Bone marrow (tissue), 2 donors: ENCODE data around the gene TCF7.
"Not testable (repeated sequence)": the region's sequence is repeated elsewhere in the genome, so short reads cannot be mapped to it uniquely, and the experiment has no call there.

Experiments
- DNase-seq, 2 donors: peaks; one replicate each; lab custom pipeline; 2025; lab: John Stamatoyannopoulos, UW

Gene TCF7

DNA sequence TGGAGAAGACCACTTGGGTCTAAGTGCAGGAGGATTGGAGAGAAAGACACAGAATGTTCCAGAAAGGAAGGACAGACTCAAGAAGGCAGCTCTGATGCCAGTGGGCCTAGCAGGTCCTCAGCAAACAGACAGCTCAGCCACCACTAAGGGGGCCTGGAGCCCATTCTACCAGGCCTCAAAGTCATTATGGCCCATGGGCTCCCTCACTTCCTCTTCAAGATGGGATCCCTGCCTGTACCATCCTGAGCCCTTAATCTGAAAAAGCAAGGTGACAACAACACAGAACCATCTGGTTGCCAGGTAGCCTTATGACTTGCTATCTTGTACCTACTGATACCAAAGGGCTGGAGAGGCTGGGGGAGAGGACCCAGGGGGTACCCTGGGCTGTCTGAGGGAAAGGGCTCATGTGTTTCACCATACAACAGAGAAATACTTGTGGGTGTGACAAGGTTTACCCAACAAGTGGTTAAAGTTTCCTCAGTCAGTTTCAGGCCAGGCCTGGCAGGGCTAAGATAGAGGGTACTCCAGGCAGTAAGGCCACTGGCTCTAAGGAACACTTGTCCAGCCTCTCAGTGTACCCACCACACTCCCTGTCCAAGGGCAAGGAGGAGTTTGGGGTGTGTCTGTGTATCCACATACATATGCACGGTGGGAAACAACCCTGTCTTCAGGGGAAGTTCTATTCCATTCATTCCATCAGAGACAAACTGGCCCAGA, 30.7 kb downstream of the TCF7 start:
- DNase-seq = no peak

GRCh38 chr5:134145779-134146581, 31.5 kb downstream of the TCF7 start:
- peak; percentile 52 to 55 for DNase-seq

- no peak for DNase-seq
Measured at GRCh38 chr5:134146651-134147518, 32.4 kb downstream of the TCF7 start.

DNA sequence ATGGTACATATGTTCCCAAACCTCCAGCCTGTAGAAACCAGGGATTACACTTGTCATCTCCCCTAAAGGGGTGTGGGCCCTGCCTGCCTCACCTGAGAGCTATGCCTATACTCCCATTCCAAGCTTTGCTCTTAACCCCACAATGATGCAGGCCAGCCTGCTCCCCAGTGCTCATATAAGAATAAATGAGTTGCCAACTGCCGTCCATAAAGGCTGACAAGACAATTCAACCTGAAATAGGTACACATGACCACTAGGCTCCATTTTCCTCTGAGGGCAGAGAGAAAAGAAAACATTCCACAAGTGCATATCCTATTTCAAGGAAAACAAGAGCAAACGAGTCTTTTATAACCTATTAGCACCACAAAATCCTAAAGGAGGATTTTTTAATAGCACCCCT, 33.8 kb downstream of the TCF7 start:
- no peak for DNase-seq

DNA sequence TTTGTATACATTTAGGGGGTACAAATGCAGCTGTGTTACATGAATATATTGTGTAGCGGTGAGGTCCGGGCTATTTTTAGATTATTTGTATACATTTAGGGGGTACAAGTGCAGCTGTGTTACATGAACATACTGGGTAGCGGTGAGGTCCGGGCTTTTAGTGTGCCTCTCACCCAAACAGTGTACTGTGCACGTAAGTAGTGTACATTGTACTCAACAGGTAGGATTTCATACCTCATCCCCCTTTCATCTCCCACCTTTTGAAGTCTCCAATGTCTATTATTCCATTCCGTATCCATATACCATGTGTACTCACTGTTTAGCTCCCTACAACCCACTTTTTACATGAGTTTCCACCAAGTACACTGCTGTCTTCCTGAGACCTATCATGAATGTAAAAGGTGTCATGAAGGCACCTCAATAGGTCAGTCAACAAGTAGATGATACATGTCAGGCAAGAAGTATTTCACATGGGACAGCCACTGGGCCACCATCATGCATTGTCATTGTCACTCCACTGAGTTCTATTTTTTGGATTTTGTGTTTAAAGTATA, 34.6 kb downstream of the TCF7 start:
- no peak for DNase-seq

DNA sequence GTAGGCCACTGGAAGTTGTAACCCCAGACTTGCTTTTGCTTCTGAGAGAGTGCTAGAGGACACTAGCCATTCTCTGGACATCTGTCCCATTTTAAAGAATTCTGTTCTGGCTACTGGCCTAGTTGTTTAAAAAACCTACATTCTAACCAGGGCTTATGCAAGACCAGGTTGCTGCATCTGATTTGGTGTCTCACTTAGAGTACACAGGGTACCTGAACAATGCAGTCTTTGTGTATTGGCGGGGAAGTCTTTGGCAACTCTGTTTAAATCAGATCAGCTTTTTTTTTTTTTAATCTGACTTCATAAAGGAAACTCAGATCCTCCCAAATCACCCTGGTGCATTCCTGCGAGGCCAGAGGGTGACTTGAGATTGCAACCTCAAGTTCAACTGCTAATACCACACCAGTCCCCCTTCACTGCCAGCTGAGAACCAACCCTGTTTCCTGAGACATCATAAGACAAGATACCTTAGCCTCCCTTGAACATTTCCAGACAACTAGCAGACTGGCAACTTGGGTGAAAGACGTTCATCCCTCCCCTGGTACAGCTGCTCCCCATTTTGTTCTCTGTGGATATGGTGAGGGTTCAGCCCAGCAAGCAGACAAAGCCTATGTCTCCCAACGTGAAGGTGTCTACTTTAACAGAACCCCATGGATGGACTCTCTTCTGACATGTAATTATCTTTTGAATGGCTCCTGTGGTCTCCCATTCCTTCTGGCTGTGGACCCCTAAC, 35.3 kb downstream of the TCF7 start:
- no peak for DNase-seq

- DNase-seq = no peak
Measured at GRCh38 chr5:134151723-134152122, 37.2 kb downstream of the TCF7 start.

DNA sequence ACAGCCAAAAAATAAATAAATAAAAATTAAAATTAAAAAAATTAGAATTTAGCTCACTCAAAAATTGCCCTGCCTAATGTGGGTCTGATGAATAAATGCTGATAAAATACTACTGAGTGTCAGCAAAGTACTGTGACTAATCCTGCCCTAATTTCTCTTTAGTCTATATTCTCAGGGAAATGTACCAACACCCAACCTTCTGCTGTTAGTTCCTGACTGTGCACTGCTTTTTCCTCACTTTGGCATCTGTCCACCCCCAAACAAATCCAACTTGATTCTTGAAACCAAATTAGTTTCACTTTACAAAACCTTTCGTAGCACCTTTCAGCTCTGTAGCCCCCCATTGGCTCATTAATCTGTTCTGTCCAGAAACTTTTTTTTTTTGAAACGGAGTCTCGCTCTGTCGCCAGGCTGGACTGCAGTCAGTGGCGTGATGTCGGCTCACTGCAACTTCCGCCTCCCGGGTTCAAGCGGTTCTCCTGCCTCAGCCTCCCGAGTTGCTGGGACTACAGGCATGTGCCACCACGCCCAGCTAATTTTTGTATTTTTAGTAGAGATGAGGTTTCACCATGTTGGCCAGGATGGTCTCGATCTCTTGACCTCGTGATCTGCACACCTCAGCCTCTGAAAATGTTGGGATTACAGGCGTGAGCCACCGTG, 37.8 kb downstream of the TCF7 start:
- not testable (repeated sequence) for DNase-seq

DNA sequence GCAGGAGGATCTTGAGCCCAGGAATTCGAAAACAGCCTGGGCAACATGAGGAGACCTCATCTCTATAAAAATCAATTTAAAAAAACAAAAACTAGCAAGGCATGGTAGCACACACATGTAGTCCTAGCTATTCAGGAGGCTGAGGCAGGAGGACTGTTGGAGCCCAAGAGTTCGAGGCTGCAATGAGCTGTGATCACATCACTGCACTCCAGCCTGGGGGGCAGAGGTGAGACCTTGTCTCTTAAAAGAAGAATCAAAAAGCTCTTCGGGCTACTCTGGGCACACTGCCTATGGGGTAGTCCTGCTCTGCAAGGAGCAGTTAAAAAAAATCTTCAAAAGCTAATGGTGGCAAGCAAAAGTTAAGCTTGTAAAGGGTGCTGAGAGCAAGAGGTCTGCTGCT, 38.8 kb downstream of the TCF7 start:
- no peak for DNase-seq

- DNase-seq = no peak
Measured at GRCh38 chr5:134153657-134154056, 39.2 kb downstream of the TCF7 start.

DNA sequence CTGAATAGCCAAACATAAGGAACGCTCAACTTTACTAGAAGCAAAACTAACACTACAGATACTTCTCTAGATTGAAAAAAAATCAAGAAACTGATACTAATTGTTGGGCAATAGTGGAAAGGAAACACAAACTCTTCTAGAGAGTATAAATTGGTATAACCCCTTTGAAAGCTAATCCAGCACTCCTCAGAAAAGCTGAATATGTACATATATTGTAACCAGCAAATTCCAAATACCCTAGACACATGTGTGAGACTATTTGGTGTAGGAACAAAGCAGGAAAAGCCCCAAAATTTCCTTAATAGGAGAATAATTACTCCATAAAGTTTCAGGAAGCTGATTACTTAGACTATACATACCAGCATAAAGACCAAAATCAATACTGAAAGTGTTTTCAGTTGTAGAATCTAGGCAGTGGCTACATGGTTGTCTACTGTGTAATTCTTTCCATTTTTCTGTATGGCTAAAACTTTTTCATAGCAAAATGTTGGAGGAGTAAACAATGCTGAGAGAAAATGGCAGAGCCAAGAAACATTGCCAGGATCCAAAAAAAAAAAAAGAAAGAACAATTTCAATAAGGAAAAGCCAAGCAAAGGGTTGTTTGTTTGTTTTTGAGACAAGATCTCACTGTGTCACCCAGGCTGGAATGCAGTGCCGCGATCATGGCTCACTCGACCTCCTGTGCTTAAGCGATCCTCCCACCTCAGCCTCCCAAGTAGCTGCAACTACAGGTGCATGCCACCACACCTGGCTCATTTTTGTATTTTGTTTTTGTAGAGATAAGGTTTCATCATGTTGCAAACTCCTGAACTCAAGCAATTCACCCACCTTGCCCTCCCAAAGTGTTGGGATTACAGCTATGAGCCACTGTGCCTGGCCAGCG, 47.3 kb downstream of the TCF7 start:
- no peak for DNase-seq

DNA sequence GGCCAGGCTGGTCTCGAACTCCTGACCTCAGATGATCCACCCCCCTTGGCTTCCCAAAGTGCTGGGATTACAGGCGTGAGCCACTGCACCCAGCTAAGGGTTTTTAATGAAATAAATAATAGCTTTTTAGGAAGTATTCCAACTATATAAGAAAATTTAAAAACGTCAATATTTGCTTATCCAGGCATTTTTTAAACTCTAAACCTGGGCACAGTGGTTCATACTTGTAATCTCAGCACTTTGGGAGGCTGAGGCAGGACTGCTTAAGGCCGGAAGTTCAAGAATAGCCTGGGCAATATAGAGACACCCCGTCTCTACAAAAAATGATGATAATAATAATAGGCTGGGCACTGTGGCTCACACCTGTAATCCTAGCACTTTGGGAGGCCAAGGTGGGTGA, 48.1 kb downstream of the TCF7 start:
- no peak for DNase-seq

GRCh38 chr5:134171972-134172371, 57.5 kb downstream of the TCF7 start:
- DNase-seq = no peak

- DNase-seq = no peak
Measured at GRCh38 chr5:134174841-134175839, 60.7 kb downstream of the TCF7 start.

DNA sequence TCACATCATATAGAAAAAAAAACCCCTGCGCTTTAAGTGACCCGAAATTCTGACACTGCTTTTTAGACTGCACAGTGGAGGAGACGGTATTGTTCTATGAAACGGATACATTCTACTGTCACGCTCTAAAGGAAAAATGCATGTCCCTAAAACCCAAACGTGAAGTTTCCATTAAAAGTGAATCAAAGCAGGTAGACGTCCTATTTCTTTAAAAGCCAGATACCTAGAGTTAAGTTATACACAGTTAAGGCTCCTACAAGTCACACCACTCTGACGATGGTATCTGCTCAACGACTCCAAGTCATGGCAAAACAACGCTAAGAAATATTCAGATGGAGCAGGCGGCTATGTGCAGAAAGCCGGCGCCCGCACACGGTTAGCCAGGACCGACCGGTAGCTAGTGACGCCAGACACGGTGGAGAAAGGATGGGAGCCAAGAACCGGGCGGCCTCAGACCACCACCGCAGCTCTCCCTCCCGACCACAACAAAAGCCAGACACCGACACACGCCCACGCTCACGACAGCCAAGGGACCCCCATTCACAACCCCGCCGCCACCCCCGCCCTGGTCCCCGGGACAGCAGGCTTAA, 61.5 kb downstream of the TCF7 start:
- no peak for DNase-seq

- peak; percentile 79 to 88 for DNase-seq
Measured at GRCh38 chr5:134176511-134177368, 62.3 kb downstream of the TCF7 start, which contains the start of gene SKP1. SKP1 (minus strand) TSS chr5:134176950; CDS start chr5:134174022, 2,928 bp downstream.
